Muscle of arm (tissue), 14 donors: ENCODE data around the gene TYW1B. TPM values are rescaled to one million over a fixed set of nuclear protein-coding genes. Genes with fewer than 3 reads are reported as not detected.
"Not testable (repeated sequence)": the region's sequence is repeated elsewhere in the genome, so short reads cannot be mapped to it uniquely, and the experiment has no call there.

Experiments used
- DNase-seq: peaks from one replicate; pipeline ENCODE4 v3.0.0-alpha.2; 2013
- long read RNA-seq, 11 donors: transcript quantifications; one replicate each; lab custom pipeline, GENCODE V29; 2026
- polyA plus RNA-seq, 12 donors: library from polyadenylated mRNA; unstranded; fragments of 120-200 nt; gene quantifications; one replicate each; pipeline ENCODE4 v1.2.1, GENCODE V29; 2013; ENCODE audit not compliant: insufficient read length in 12 of 12

The TYW1B gene
- polyA plus RNA-seq = 1 to 10 TPM in 11 of 12 donors, not detected in 1; 2.5 to 9.6 (median 5.6) TPM
- long read RNA-seq, donor 1 = 0 reads
- long read RNA-seq, donor 2 = 0 reads
- long read RNA-seq, donor 3 = 0 reads
- long read RNA-seq, donor 4 = 0 reads
- long read RNA-seq, donor 5, partial matches to known transcripts = 222 of 270 reads
- long read RNA-seq, donor 5, other reads (novel, unspliced or antisense) = 48 of 270 reads
- long read RNA-seq, donor 6 = 0 reads
- long read RNA-seq, donor 7 = 0 reads
- long read RNA-seq, donor 8 = 0 reads
- long read RNA-seq, donor 9 = 0 reads
- long read RNA-seq, donor 10, partial matches to known transcripts = 0 of 1 reads
- long read RNA-seq, donor 10, other reads (novel, unspliced or antisense) = 0 of 1 reads
- long read RNA-seq, donor 11, partial matches to known transcripts = 0 of 1 reads
- long read RNA-seq, donor 11, other reads (novel, unspliced or antisense) = 0 of 1 reads

- peak; percentile 99 for DNase-seq
These were observed at the start of gene TYW1B for GRCh38 chr7:72827839-72828591. Gene TYW1B, minus strand, starts transcription at chr7:72828200. Its CDS starts 125 bp downstream, at chr7:72828075.

GRCh38 chr7:72867591-72867990 is 39.6 kb upstream of the TYW1B start:
- DNase-seq = not testable (repeated sequence)

GRCh38 chr7:72858846-72859400 is 30.9 kb upstream of the TYW1B start:
- DNase-seq = not testable (repeated sequence)

GRCh38 chr7:72857925-72858324 is 29.9 kb upstream of the TYW1B start:
- not testable (repeated sequence) for DNase-seq

GRCh38 chr7:72855261-72855660 is 27.3 kb upstream of the TYW1B start:
- not testable (repeated sequence) for DNase-seq

GRCh38 chr7:72852937-72853336 is 24.9 kb upstream of the TYW1B start:
- DNase-seq = not testable (repeated sequence)

GRCh38 chr7:72850746-72851145 is 22.7 kb upstream of the TYW1B start:
- not testable (repeated sequence) for DNase-seq

GRCh38 chr7:72844146-72844545 is 16.1 kb upstream of the TYW1B start:
- not testable (repeated sequence) for DNase-seq

- not testable (repeated sequence) for DNase-seq
These were observed 15.2 kb upstream of the TYW1B start for GRCh38 chr7:72843166-72843565.

GRCh38 chr7:72840966-72841511 is 13.0 kb upstream of the TYW1B start:
- not testable (repeated sequence) for DNase-seq

GRCh38 chr7:72838315-72838714 is 10.3 kb upstream of the TYW1B start:
- not testable (repeated sequence) for DNase-seq

GRCh38 chr7:72837291-72837690 is 9.3 kb upstream of the TYW1B start:
- DNase-seq = not testable (repeated sequence)

GRCh38 chr7:72830567-72830966 is 2.6 kb upstream of the TYW1B start:
- DNase-seq = peak; percentile 2

GRCh38 chr7:72829687-72830354 is 1.8 kb upstream of the TYW1B start:
- DNase-seq = peak; percentile 49

- peak; percentile 98 for DNase-seq
These were observed 1.3 kb upstream of the TYW1B start for GRCh38 chr7:72829291-72829686.

- DNase-seq = peak; percentile 4
These were observed 4.0 kb downstream of the TYW1B start for GRCh38 chr7:72823765-72824732.

GRCh38 chr7:72822497-72822896 is 5.5 kb downstream of the TYW1B start:
- not testable (repeated sequence) for DNase-seq

GRCh38 chr7:72818663-72819361 is 9.2 kb downstream of the TYW1B start:
- not testable (repeated sequence) for DNase-seq

GRCh38 chr7:72817661-72818060 is 10.3 kb downstream of the TYW1B start:
- not testable (repeated sequence) for DNase-seq
